Hepatic stellate cell (primary cell): ENCODE measurements around the gene NUTM2B.
A peak's percentile ranks its signal among the peaks of the same experiment; 100 is the strongest.
"Not testable (repeated sequence)": the region's sequence is repeated elsewhere in the genome, so short reads cannot be mapped to it uniquely, and the experiment has no call there.

Experiments
- DNase-seq: peaks from one replicate; pipeline ENCODE4 v3.0.0; 2011; ENCODE audit warnings: low spot score

Gene NUTM2B

DNA sequence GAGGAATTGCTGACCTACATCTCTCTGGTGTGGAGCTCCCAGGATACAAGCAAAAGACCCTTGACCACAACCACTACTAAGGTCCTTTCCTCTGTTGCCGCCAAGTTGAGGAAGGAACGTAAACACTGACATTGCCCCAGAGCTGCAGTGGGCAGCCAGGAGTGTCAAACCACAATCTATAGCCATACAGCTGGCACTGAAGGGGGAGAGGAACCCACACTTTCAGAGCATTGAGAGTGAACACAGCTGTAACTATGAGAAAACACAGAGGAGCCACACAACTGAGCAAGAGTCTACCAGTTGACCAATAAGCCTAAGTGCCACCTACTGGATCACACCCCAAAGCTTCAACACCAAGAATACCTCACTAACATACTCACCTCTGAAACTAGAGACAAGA, 45.5 kb downstream of the NUTM2B start:
- DNase-seq, result not testable (repeated sequence)

DNA sequence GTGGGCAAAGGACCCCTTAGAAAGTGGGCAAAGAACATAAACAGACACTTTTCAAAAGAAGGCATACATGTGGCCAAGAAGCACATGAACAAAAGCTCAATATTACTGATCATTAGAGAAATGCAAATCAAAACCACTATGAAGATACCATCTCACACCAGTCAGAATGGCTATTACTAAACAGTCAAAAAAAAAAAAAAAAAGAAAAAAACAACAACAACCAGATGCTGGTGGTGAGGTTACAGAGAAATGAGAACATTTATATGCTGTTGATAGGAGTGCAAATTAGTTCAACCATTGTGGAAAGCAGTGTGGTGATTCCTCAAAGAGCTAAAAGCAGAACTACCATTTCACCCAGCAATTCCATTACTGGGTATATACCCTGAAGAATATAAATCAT, 50.6 kb downstream of the NUTM2B start:
- not testable (repeated sequence) for DNase-seq

DNA sequence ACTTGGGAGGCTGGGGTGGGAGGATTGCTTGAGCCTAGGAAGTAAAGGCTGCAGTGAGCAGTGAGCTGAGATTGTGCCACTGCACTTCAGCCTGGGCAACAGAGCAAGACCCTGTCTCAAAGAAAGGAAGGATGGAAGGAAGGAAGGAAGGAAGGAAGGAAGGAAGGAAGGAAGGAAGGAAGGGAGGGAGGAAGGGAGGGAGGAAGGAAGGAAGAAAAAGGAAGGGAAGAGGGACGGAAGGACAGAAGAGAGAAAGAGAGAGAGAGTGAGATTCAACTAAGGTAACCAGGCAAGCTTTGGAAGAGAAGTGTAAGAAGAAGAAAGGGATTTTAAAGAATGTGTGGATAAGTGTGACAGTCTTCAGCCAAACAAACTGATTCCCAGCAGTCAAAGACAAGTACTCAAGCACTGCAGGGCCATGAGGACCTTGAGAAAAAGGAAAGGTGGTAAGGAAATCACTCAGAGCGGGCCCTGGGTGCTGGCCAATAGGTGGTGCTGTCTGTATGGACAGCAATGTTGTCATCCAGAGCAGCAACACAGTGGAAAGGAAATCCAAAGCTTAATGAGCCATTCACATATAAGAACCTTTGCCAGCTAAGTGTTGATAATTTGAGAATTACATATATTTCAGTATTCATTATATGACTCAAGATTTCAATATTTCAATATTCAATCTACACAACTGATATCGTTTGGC, 55.4 kb downstream of the NUTM2B start:
- DNase-seq, result peak; percentile 1
